Left cardiac atrium (tissue), 4 donors: Measurements from ENCODE around the gene PTCHD4. TPM values are rescaled to one million over a fixed set of nuclear protein-coding genes. Genes with fewer than 3 reads are reported as not detected.
"Not testable (repeated sequence)": the region's sequence is repeated elsewhere in the genome, so short reads cannot be mapped to it uniquely, and the experiment has no call there.

ENCODE experiments used
- ATAC-seq, 2 donors: fragments of 200-7000 bp; cut with Tn5 transposase; one replicate each; pipeline ENCODE4 v1.9.1; 2020; ENCODE audit warnings: mild to moderate bottlenecking in 2 of 2, moderate library complexity in 2 of 2
- DNase-seq: peaks from one replicate; pipeline ENCODE4 v3.0.0-alpha.2; 2020
- intact Hi-C, 2 donors: fragments of 100-400 bp; cut with DNase I; formaldehyde crosslinking; loops; one replicate each; pipeline versions ENCODE4 v1.14.1 to v1.15.1; 2022 to 2023
- total RNA-seq, 2 donors: library from RNA; stranded (reverse); fragmentation: NEBNext Ultra II Directional; extraction: Animal tissue kit (Norgen Biotek cat#: 25700); gene quantifications; one replicate each; pipeline ENCODE4 v1.2.1, GENCODE V29; 2021
- donor health status: DM: no; HTN: yes; CAD: no.
- donor health status: DM: no; HTN: yes; CAD: no; lungs with severe emphysema.
- donor health status: DM: yes; HTN: yes; CAD: no.
- donor health status: Dilated cardiomyopathy.

PTCHD4 gene
- total RNA-seq, 2 donors from 2014 or later = 0.74 to 0.86 TPM

- intact Hi-C loops, ATAC-seq, DNase-seq: not testable (repeated sequence)
Measured at GRCh38 chr6:48102476-48103195, 8.4 kb downstream of the PTCHD4 start.

DNA sequence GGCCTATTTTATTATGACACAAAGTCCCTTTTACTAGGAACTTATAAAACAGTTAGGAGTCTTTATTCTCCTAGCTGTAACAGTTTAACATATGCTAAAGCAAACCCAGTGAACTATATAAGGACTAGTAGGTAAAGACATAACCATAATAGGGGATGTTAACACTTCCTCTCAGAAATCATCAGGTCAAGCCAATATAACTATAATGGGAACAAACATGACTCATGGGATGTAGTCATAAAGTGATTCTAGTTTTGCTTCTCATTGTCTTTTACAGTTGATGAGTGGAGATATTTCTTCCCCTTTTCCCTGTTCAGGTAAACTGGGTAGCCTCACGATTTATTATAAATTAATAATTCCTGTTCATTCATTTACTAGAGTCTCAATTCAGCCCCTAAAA lies 9.7 kb downstream of the PTCHD4 start:
- intact Hi-C loops = no loop called here
- DNase-seq = no peak
- no peak for ATAC-seq

DNA sequence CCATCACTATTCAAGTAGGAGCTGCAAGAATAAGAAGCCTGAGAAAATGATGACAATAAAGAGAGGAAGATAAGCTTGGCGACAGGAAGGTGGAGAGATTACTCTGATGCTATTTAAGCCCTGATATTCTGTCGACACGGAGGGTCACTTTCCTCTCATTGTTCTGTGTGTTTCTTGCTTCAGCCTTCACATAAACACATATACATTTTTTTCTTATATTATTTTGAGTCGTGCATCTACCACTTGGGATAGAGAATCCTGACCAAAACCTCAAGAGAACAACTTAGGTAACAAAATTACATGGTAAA lies 10.5 kb downstream of the PTCHD4 start:
- DNase-seq = no peak
- ATAC-seq = no peak
- intact Hi-C loops = no loop called here

GRCh38 chr6:48099713-48100587 lies 11.0 kb downstream of the PTCHD4 start:
- intact Hi-C loops = no loop called here
- no peak for ATAC-seq
- no peak for DNase-seq

- intact Hi-C loops = no loop called here
Measured at GRCh38 chr6:48098923-48099322, 12.1 kb downstream of the PTCHD4 start.

DNA sequence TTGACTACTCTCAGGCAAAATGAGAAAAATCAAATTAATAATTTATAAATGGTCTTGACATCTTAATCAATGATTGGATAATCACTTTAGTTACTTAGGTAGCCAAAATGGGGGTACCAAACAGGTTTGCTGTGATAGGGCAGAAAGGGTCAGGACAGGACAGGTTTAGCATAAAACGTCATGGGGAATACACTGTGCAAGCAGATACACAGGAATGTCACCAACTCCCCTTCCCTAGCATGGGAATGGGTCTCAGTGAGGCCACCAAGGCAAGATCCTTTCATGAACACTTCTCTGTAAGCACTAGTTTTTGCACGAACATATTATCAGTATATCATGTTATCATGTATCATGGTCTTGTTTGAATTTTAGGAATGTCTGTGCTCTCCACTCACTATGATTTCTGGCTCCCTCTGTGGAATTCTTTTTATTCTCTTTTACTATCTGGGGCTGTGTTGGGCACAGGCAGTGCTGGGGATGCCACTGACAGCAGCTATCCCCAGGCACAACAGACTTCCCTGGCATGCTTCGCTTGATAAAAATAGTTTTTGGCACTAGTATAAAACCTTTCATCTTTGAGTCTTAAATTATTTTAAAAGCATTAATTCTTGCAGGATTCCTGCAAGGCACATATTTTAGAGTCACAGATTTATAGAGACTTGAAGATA lies 18.3 kb downstream of the PTCHD4 start:
- intact Hi-C loops = no loop called here
- ATAC-seq (peak in 1 of 2 donors; percentile 83), DNase-seq (no peak)

More at GRCh38 chr6:48098923-48099322, 12.1 kb downstream of the PTCHD4 start:
- DNase-seq (no peak), ATAC-seq (peak in 1 of 2 donors; percentile 38)

DNA sequence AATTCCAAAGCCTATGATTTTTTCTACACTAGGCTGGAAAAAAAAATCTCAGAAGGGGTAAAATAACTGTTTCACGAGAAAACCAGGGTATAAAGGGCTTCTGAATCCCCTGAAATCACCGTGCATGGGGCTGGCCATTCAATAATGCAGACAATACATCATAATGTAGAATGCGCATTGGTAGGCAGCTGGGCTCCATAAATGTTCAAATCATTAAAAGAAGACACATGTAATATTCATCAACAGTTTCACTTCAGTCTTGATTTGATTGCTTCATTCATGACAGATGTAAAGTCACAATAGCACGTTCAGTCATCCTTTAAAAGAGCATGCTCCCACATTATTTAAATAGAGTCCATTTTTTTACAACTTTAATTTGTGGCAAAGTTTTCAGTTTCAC lies 20.5 kb downstream of the PTCHD4 start:
- ATAC-seq (no peak), DNase-seq (no peak)
- intact Hi-C loops = no loop called here

DNA sequence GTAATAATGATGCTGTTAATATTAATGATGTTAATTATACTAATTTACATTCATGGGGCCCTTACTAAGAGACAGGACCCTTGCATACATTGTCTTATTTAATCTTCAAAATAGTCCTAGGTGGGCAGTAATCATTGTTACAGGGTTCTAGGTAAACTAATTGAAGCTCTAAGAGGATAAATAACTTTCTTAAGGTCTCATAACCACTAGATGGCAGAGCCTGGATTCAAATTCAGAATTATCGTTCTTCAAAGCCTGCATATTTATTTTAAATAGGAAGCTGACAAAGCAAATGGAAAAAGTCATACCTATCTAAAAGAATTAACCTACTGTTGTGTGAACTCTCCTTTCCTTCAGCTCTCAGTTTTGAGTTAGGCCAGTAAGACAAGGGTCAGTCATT lies 23.5 kb downstream of the PTCHD4 start:
- ATAC-seq (no peak), DNase-seq (no peak)
- intact Hi-C loops = loop anchor here in 1 of 2 donors (10.0 kb wide), 1 partner anchor 677 kb away; no protein-coding TSS in a partner anchor

DNA sequence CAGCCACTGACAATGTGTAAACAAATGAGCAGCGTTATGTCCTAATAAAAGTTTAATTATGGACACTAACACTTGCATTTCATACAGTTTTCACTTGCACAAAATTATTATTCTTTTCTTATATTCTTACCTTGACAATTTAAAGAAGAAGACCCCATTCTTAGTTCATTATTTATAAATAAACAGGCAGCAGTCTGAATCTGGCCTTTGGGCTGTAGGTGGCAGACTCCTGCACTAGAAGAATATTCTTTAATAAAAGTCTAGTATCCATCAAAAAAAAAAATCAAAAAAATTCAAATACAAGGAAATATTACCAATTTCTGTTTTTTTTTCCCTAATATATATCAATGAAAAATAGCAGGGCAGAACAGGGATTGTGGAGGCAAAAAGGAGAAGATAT lies 24.8 kb downstream of the PTCHD4 start:
- intact Hi-C loops = loop anchor here in 1 of 2 donors (10.0 kb wide), 1 partner anchor 679 kb away; no protein-coding TSS in a partner anchor
- DNase-seq = no peak
- ATAC-seq = no peak

DNA sequence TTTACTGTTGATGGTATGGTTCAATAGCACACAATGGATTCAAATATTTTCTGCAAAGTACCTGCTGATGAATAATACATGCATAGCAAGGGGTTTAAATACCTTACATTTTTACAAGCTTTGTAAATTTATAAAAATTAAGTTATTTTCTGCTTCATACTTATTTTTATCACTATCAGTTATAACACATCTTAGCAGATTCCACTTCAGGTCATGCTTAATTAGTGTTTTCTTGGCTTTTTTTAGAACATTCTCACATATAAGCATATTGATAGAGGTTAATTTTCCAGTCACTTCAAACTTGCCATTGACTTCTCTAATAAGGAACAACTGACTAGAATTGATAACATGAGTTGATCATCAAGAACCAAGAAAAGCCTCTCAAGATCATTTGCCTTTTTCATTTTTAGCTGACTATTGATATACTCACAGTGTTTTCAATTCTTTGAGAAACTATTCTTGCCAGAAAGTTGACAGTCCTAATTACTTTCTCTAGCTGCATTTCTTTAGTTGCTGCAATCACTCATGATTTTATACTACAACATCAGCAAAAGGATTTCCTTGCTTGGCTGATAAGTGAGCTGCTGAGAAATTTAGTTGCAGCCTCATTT lies 25.8 kb downstream of the PTCHD4 start:
- intact Hi-C loops = loop anchor here in 1 of 2 donors (10.0 kb wide), 1 partner anchor 680 kb away; no protein-coding TSS in a partner anchor

GRCh38 chr6:48084201-48084600 lies 26.8 kb downstream of the PTCHD4 start:
- DNase-seq = no peak
- no peak for ATAC-seq
- intact Hi-C loops = loop anchor here in 1 of 2 donors (10.0 kb wide), 1 partner anchor 681 kb away; no protein-coding TSS in a partner anchor

More for the DNA sequence above, 25.8 kb downstream of the PTCHD4 start:
- ATAC-seq (no peak), DNase-seq (no peak)

DNA sequence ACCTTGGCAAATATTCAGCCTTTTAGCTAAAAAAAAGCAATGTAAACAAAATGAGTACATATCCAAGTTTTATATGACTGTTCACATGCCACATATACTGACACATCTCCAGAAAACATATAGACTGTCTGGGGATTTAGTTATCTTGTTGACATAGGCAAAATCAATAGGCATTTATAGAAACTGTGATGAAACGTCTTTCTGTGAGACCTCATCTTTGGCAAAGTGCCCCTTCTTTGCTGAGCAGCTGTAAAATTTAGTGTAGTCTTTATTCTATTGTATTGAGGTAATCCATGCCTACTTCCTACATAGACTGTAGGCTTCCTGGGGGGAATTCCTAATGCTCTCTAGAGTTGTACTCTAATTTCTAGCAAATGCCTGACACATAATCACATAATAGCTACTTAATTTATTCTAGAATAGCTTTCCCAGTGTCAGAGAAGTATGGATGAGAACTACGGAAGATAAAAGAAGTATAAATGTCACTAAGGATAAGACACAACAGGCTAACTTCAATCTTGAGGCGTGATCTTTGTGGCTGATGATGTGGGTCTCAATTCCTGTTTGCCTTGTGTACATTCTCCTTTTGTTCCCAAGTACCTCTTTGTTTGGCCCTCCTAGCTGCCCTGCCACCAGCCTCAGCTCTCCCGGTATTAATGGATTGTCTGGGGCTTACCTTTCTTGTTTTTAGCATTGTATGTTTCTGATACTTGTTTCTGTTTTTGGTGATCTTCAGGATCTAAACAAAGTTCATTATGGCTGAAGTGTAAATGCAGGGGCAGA lies 30.6 kb downstream of the PTCHD4 start:
- no peak for DNase-seq
- intact Hi-C loops = loop anchor here in 1 of 2 donors (10.0 kb wide), 1 partner anchor 684 kb away; no protein-coding TSS in a partner anchor
- no peak for ATAC-seq

- DNase-seq (no peak), ATAC-seq (no peak)
- intact Hi-C loops = no loop called here
Measured at GRCh38 chr6:48078120-48078519, 32.9 kb downstream of the PTCHD4 start.

DNA sequence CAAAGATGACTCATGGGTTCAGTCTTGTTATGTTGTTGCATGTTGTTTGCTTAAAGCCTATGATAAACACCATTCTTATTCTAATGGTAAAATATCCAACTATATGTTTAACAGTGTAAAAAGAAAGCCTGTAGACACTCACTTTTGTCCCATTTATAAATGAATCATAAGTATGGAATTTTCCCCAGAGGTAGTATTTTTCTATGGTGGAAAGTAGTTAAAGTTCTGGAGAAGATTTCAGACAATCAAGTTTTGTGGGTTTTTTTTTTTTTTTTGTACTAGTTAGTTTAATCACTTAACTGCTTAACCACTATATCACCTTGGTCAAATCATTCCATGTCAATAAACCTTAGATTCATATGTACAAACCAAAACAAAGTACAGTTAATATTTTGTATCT lies 35.8 kb downstream of the PTCHD4 start:
- intact Hi-C loops = no loop called here

DNA sequence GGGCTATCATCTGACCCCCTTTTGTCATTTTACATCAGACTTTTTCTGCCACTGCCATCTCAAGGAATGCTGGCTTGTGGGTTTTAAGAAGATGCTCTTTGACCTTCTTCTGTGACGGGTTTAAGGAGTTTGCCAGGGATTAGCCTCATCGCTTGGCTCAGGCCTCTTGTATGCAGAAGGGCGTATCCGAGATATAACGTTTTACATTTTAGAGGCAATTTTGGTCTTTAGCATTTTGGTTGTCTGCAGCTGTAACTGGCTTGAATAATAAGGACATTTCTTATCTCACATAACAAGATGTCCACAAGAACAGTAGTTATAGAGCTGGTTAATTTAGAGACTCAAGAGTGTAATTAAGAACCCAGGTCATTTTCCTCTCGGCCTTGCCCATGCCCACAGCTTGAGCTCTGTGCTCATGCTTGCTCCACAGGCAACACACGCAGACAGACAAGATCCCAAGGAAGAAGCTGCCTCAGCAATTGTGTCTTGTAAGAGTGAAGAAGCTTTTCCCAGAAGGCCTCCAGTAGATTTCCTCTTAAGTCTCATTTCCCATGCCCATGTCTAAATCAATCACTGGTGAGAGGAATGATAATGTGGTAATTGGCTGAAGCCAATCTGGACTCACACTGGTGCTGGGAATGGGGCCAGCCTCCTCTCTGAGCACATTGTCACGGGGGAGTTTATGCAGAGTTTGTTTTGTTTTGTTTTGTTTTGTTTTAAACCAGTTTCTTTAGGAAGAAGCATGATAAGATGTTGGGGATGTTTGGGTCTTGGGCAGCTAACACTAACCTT lies 36.8 kb downstream of the PTCHD4 start:
- no peak for DNase-seq
- intact Hi-C loops = no loop called here
- ATAC-seq = no peak

More for the DNA sequence above, 35.8 kb downstream of the PTCHD4 start:
- DNase-seq (no peak), ATAC-seq (no peak)

- ATAC-seq = no peak
- intact Hi-C loops = no loop called here
- DNase-seq = no peak
Measured at GRCh38 chr6:48071833-48072232, 39.2 kb downstream of the PTCHD4 start.

- intact Hi-C loops = no loop called here
- ATAC-seq = no peak
- no peak for DNase-seq
Measured at GRCh38 chr6:48069280-48069679, 41.7 kb downstream of the PTCHD4 start.
